Measurements from ENCODE around the gene CDH19.

The CDH19 gene

GRCh38 chr18:66564236-66564635, 39.7 kb downstream of the CDH19 start:
- no peak for TF ChIP-seq CTCF (IDR thresholded peaks at IDR 0.05; ENCODE audit: insufficient read depth, low read length, poor library complexity, severe bottlenecking)
- Histone ChIP-seq H3K36me3 (ENCODE audit: control insufficient read depth, insufficient read depth, low read length) (no peaks in the 10 kb centered on the region), H3K27me3 (replicated peaks; ENCODE audit: control insufficient read depth, insufficient read depth, low read length) (no peaks in the 10 kb centered on the region), H3K4me3 (replicated peaks; ENCODE audit: low read depth, low read length) (no peak overlapping the region)
- DNase-seq (ENCODE audit: extremely low read depth, insufficient read length) = no peak

- no peaks in the 10 kb centered on the region for H3K36me3 ChIP-seq (ENCODE audit: control insufficient read depth, insufficient read depth, low read length)
- DNase-seq (ENCODE audit: extremely low read depth, insufficient read length) = no peak
- TF ChIP-seq CTCF (IDR thresholded peaks at IDR 0.05; ENCODE audit: insufficient read depth, low read length, poor library complexity, severe bottlenecking) = no peak
- H3K4me3 ChIP-seq (replicated peaks; ENCODE audit: low read depth, low read length) = no peak overlapping the region
- H3K27me3 ChIP-seq (replicated peaks; ENCODE audit: control insufficient read depth, insufficient read depth, low read length) = no peaks in the 10 kb centered on the region
Measured at GRCh38 chr18:66562279-66562678, 41.6 kb downstream of the CDH19 start.

- no peaks in the 10 kb centered on the region for H3K36me3 ChIP-seq (ENCODE audit: control insufficient read depth, insufficient read depth, low read length)
- TF ChIP-seq CTCF (IDR thresholded peaks at IDR 0.05; ENCODE audit: insufficient read depth, low read length, poor library complexity, severe bottlenecking) = peak; percentile 15
- no peak overlapping the region for H3K4me3 ChIP-seq (replicated peaks; ENCODE audit: low read depth, low read length)
- no peaks in the 10 kb centered on the region for H3K27me3 ChIP-seq (replicated peaks; ENCODE audit: control insufficient read depth, insufficient read depth, low read length)
- DNase-seq (ENCODE audit: extremely low read depth, insufficient read length) = no peak
Measured at GRCh38 chr18:66560094-66560493, 43.8 kb downstream of the CDH19 start.

- H3K36me3 ChIP-seq (ENCODE audit: control insufficient read depth, insufficient read depth, low read length) = no peaks in the 10 kb centered on the region
Measured at GRCh38 chr18:66558773-66559172, 45.1 kb downstream of the CDH19 start.

GRCh38 chr18:66557091-66557490, 46.8 kb downstream of the CDH19 start:
- no peaks in the 10 kb centered on the region for H3K36me3 ChIP-seq (ENCODE audit: control insufficient read depth, insufficient read depth, low read length)

More at GRCh38 chr18:66558773-66559172, 45.1 kb downstream of the CDH19 start:
- no peak for DNase-seq (ENCODE audit: extremely low read depth, insufficient read length)
- no peak for TF ChIP-seq CTCF (IDR thresholded peaks at IDR 0.05; ENCODE audit: insufficient read depth, low read length, poor library complexity, severe bottlenecking)
- H3K27me3 ChIP-seq (replicated peaks; ENCODE audit: control insufficient read depth, insufficient read depth, low read length) = no peaks in the 10 kb centered on the region
- H3K4me3 ChIP-seq (replicated peaks; ENCODE audit: low read depth, low read length) = no peak overlapping the region

More at GRCh38 chr18:66557091-66557490, 46.8 kb downstream of the CDH19 start:
- DNase-seq (ENCODE audit: extremely low read depth, insufficient read length) = no peak
- no peak overlapping the region for H3K4me3 ChIP-seq (replicated peaks; ENCODE audit: low read depth, low read length)
- no peak for TF ChIP-seq CTCF (IDR thresholded peaks at IDR 0.05; ENCODE audit: insufficient read depth, low read length, poor library complexity, severe bottlenecking)
- no peaks in the 10 kb centered on the region for H3K27me3 ChIP-seq (replicated peaks; ENCODE audit: control insufficient read depth, insufficient read depth, low read length)

Measured in GM06990 (cell line).